ENCODE measurements around the gene NHSL1. TPM values are rescaled to one million over a fixed set of nuclear protein-coding genes. Genes with fewer than 3 reads are reported as not detected.

The NHSL1 gene
- total RNA-seq, 3 donors from 2014 or later = 0.11 to 0.71 (median 0.68) TPM

DNA sequence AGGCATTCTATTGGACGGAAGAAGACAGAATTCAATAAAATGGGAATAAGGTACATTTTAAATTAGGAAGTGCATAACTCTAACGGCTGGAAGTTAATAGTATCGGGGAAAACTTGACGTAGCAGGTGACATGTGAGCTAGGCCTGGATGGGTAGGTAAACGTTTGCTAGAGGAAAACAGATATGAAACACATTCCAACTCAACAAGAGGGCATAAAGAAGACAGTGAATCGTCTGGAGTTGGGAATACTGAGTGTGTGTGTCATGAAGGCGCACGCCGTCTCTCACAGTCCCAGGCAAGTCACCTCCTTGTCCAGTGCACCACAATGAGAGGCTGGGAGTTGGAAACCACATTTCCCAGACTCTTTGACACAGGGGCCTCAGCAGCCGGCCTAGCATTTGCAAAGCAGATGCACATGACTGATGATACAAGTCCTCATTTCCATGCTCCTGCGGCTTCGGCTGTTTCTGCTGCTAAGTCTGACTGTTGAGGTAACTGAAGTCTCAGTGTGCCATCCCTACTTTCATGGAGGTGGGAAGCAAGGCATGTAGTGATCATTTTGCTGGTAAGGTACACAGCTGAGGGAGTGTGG lies 16.5 kb upstream of the NHSL1 start:
- no peak for DNase-seq
- Mint-ChIP-seq H3K27me3 (ENCODE audit: low read depth) (peaks cover 9% of the 10 kb centered on the region), H3K36me3 (ENCODE audit: insufficient read depth) (no peaks in the 10 kb centered on the region), H3K9me3 (peaks cover 3% of the 10 kb centered on the region), H3K4me3 (no peak overlapping the region), H3K4me1 (ENCODE audit: low read depth) (peaks cover 9% of the 10 kb centered on the region)
- ATAC-seq = no peak

DNA sequence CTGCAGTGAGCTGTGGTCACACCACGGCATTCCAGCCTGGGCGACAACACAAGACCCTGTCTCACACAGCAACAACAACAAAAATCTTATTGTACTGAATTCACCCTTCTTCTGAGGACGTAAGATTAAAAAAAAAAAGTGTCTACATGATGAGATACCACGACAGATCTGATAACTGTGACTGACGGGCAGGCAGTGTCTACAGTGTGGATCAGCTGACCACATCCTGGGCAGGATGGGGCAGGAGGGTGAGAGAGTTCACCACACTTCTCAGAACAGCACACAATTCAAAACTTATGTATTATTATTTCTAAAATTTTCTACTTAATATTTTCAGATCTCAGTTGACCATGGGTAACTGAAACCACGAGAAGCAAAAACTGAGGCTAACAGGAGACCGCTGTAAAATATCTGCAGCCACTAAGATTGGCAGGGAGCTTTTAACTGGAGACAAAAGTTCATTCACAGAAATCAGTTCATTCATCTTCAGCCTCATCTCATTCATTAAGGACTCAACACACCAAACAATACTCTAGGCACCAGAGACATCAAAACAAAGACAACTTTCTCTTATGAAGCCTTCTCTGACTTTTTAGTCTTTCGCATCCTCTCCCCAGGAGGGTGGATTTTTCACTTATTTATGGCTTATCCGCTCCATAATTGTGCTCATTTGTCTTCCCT lies 15.7 kb upstream of the NHSL1 start:
- Mint-ChIP-seq H3K27me3 (ENCODE audit: low read depth) (peaks cover 5% of the 10 kb centered on the region), H3K9me3 (peaks cover 3% of the 10 kb centered on the region), H3K36me3 (ENCODE audit: insufficient read depth) (no peaks in the 10 kb centered on the region), H3K4me1 (ENCODE audit: low read depth) (peaks cover 9% of the 10 kb centered on the region), H3K4me3 (no peak overlapping the region)
- no peak for DNase-seq
- ATAC-seq = no peak

DNA sequence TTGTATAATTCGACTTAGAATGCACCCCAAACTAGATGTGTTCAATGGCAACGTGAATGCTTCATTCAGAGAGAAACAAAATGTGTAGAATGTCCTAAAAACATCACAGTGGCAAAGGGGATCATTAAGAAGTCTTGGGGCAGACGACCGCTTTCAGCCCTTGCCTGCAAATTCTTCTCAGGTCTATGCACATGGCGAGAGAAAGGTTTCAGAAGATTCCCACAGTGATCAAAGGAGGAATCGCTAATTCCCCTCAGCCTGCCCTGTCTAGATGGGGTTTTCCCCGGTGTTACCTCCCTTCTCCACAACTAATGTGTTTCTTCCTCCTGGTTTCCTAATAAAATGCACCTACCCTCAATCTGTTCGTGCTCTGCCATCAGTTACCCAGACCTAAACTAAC lies 13.3 kb upstream of the NHSL1 start:
- no peaks in the 10 kb centered on the region for H3K36me3 Mint-ChIP-seq (ENCODE audit: insufficient read depth)
- H3K27me3 Mint-ChIP-seq (ENCODE audit: low read depth) = peaks cover 3% of the 10 kb centered on the region
- peaks cover under 1% of the 10 kb centered on the region for H3K9me3 Mint-ChIP-seq
- no peak overlapping the region for H3K4me3 Mint-ChIP-seq
- peaks cover 9% of the 10 kb centered on the region for H3K4me1 Mint-ChIP-seq (ENCODE audit: low read depth)
- no peak for DNase-seq
- no peak for ATAC-seq

DNA sequence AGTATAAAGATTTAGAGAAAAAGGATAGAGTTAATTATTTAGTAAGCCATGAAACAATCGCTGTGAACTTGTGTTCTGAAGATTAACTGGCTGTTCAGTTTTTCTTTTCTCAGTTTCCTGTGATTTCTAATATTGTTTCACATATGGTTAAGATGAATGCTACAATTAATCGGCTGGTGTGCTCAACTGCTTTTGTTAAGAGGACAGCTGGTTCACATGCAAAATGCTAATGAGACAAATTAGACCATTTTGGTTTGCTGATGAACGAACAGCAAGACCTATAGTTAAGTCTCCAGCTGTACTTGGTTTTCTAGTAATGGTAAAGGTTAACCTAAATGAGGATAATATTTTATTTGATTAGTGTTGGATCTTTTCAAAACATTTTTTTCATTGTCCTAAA lies 10.8 kb upstream of the NHSL1 start:
- Mint-ChIP-seq H3K4me1 (ENCODE audit: low read depth) (peaks cover 5% of the 10 kb centered on the region), H3K9me3 (no peaks in the 10 kb centered on the region), H3K36me3 (ENCODE audit: insufficient read depth) (no peaks in the 10 kb centered on the region), H3K4me3 (no peak overlapping the region), H3K27me3 (ENCODE audit: low read depth) (peaks cover 2% of the 10 kb centered on the region)
- DNase-seq = no peak
- no peak for ATAC-seq

DNA sequence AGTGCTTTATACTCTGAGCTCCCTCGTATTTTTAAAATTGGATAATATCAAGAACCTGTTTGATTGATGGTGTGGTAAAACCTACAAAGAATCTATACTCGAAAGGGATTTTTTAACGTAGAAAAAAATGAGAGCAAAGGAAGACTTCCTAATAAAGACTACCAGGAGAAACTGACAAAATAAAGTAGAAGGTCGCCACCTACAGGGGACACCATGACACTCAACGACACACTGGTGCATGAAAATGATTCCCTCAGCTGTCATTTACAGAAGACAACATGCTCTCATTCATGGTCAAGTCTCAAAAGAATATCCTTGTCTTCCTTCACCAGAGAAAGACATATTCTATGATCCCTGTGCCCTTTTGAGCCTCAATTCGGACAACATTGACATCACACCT lies 10.1 kb upstream of the NHSL1 start:
- H3K36me3 Mint-ChIP-seq (ENCODE audit: insufficient read depth) = no peaks in the 10 kb centered on the region
- H3K9me3 Mint-ChIP-seq = no peaks in the 10 kb centered on the region
- ATAC-seq (no peak), DNase-seq (peak; percentile 23)
- H3K4me3 Mint-ChIP-seq = no peak overlapping the region
- peaks cover 2% of the 10 kb centered on the region for H3K27me3 Mint-ChIP-seq (ENCODE audit: low read depth)
- no peaks in the 10 kb centered on the region for H3K4me1 Mint-ChIP-seq (ENCODE audit: low read depth)

DNA sequence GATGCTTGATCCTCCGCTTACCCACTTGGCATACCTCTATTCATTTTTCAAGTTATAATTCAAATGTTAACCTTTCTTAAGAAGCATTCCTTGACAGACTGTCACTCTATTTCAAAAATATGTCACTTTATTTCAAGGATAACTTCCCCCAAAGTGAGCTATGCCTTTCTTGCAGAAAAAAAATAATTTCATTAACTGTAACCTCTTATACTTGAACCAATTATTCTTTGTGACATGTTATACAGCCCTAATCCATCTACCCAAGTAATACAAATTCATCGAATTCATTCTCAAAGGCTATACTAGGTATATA lies 9.3 kb upstream of the NHSL1 start:
- Mint-ChIP-seq H3K4me1 (ENCODE audit: low read depth) (no peaks in the 10 kb centered on the region), H3K4me3 (no peak overlapping the region), H3K36me3 (ENCODE audit: insufficient read depth) (no peaks in the 10 kb centered on the region), H3K9me3 (no peaks in the 10 kb centered on the region), H3K27me3 (ENCODE audit: low read depth) (peaks cover 2% of the 10 kb centered on the region)
- DNase-seq = no peak
- no peak for ATAC-seq

DNA sequence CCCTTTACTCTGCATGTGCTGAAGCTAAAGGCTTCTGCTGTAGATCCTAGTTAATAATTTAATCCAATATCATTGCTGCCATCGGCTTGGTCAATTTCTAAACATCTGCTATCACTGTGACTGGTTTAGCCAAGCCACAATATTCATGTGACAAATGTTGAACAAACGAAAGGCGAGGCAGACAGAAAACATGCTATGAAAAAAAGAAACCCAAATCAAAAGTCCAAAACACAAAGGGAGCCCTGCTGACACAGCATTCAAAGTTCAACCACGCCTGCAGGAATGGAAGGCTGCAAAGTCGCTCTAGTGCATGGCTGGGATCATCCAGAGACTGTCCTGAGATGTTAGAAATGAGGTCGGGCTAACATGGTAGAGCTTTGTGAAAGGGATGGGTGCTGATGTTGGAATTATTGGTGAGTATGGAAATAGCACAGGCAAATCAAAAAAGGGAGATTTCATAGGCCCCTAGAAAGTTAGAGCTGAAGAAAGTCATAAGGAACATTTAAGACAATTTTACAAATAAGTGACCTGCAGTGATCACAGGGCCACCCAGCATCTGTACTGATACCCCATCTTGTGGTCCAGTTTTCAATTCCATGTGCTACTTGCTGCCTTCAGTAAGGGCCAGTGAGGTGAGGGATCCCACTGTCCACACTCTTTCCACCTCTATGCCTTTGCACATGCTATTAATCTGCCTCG lies 8.8 kb upstream of the NHSL1 start:
- Mint-ChIP-seq H3K36me3 (ENCODE audit: insufficient read depth) (no peaks in the 10 kb centered on the region), H3K4me1 (ENCODE audit: low read depth) (no peaks in the 10 kb centered on the region), H3K4me3 (no peak overlapping the region), H3K9me3 (no peaks in the 10 kb centered on the region), H3K27me3 (ENCODE audit: low read depth) (peaks cover 2% of the 10 kb centered on the region)
- DNase-seq = no peak
- no peak for ATAC-seq

DNA sequence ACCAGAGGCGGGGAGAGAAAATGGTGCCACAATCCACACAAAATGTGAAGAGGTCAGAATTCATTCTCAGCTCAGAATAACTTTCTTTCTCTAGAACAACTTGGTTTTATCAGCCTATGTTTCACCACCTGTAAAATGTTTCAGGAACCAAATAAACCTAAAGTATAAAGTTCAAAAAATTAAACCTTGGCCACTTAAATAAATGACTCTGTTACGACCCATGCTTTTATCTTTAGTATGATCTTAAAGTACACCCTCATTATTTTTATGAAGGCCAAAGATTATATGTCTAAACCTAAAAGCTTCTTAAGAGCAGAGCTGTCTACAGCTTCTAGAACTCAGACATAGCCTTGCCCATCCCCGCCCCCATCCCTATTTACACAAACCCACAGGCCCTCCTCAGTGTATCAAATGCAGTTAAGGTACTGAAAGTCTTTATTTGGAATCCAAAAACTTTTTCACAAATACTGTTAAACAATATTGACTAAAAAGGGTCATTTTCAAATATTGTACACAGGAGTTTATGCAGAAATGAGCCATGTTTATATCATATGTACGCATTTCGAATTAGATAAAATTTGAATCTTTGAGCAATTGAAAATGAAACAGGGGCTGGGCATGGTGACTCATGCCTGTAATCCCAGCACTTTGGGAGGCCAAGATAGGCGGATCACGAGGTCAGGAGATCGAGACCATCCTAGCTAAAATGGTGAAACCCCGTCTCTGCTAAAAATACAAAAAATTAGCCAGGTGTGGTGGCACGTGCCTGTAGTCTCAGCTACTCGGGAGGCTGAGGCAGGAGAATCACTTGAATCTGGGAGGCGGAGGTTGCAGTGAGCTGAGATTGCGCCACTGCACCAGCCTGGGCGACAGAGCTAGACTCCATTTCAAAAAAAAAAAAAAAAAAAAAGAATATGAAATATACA lies 5.7 kb upstream of the NHSL1 start:
- Mint-ChIP-seq H3K4me1 (ENCODE audit: low read depth) (no peaks in the 10 kb centered on the region), H3K9me3 (no peaks in the 10 kb centered on the region), H3K4me3 (no peak overlapping the region), H3K27me3 (ENCODE audit: low read depth) (peaks cover 4% of the 10 kb centered on the region), H3K36me3 (ENCODE audit: insufficient read depth) (no peaks in the 10 kb centered on the region)
- no peak for ATAC-seq
- DNase-seq = no peak

DNA sequence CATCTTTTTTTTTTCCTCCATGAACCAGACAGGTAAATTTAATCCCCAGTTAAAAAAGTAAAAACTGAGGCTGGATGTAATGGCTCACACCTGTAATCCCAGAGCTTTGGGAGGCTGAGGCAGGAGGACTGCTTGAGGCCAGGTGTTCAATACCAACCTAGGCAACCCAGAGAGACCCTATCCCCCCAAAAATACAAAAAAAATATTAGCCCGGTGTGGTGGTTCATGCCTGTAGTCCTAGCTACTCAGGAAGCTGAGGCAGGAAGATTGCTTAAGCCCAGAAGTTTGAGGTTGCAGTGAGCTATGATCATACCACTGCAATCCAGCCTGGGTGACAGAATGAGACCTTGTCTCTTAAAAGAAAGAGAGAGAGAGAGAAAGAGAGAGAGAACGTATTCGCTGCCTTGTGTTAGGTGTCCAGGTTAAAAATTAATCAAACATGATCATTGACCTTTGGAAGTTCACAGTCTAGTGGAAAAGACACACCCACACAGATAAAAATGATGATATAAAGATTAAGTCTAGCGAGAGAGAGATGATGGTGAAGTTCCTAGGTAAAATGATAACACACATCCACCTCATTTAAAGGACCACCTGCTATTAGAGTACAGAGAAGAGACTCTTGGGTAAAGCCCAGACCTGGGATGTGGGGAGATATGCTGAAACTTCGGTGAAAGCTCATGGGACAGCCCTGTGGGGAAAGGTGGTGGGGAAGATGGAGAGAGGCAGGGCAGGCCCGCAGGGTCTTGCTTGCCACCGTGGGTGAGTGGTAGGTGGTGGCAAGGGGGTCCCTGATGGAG lies 4.8 kb upstream of the NHSL1 start:
- DNase-seq (no peak), ATAC-seq (no peak)
- Mint-ChIP-seq H3K4me3 (no peak overlapping the region), H3K27me3 (ENCODE audit: low read depth) (peaks cover 8% of the 10 kb centered on the region), H3K4me1 (ENCODE audit: low read depth) (no peaks in the 10 kb centered on the region), H3K36me3 (ENCODE audit: insufficient read depth) (no peaks in the 10 kb centered on the region), H3K9me3 (no peaks in the 10 kb centered on the region)

DNA sequence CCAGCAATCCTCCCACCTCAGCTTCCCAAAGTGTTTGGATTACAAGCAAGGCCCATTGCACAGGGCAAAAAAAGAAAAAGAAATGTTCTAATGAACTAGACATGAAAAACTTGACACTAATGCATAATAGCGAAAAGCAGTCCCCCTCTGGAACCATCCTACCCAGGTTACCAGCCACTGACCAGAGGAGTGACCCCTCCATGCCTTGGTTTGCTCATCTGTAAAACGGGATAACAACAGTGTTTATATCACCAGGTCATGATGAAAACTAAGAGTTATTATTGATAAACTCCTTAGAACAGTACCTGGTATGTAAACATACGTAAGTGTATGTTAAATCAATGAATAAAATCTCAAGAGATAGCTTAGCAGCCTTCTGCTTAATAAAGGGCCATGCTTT lies 3.3 kb upstream of the NHSL1 start:
- H3K4me1 Mint-ChIP-seq (ENCODE audit: low read depth) = no peaks in the 10 kb centered on the region
- no peaks in the 10 kb centered on the region for H3K36me3 Mint-ChIP-seq (ENCODE audit: insufficient read depth)
- ATAC-seq = no peak
- H3K9me3 Mint-ChIP-seq = no peaks in the 10 kb centered on the region
- no peak overlapping the region for H3K4me3 Mint-ChIP-seq
- no peak for DNase-seq
- H3K27me3 Mint-ChIP-seq (ENCODE audit: low read depth) = peaks cover 8% of the 10 kb centered on the region

DNA sequence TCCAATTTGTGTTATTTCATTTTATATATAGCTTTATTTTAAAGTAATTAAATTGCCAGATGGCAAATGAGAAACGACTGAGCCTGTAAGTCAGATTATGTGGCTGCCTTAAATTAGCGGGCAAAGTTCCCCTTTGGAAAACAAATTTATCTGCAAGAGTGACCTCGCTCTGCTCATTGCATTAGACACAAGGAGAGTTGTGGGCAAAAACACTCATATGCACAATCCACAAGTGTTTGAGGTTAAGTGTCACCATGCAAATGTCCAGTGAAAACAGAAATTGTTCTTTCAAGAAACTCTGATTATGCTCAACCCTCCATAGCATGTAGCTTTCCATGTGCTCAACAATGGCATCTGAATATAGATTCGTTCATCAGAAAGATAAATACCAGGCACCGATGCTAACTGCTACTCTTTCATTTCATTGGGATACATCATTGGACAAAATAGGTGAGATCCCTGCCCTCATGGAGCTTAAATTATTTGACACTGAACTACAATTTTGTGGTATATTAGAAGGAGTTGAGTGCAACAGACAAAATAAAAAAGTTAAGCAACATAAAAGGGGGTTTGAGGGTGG lies 1.7 kb upstream of the NHSL1 start:
- ATAC-seq (no peak), DNase-seq (no peak)
- no peaks in the 10 kb centered on the region for H3K4me1 Mint-ChIP-seq (ENCODE audit: low read depth)
- no peaks in the 10 kb centered on the region for H3K36me3 Mint-ChIP-seq (ENCODE audit: insufficient read depth)
- no peaks in the 10 kb centered on the region for H3K9me3 Mint-ChIP-seq
- H3K4me3 Mint-ChIP-seq = no peak overlapping the region
- H3K27me3 Mint-ChIP-seq (ENCODE audit: low read depth) = peaks cover 8% of the 10 kb centered on the region

DNA sequence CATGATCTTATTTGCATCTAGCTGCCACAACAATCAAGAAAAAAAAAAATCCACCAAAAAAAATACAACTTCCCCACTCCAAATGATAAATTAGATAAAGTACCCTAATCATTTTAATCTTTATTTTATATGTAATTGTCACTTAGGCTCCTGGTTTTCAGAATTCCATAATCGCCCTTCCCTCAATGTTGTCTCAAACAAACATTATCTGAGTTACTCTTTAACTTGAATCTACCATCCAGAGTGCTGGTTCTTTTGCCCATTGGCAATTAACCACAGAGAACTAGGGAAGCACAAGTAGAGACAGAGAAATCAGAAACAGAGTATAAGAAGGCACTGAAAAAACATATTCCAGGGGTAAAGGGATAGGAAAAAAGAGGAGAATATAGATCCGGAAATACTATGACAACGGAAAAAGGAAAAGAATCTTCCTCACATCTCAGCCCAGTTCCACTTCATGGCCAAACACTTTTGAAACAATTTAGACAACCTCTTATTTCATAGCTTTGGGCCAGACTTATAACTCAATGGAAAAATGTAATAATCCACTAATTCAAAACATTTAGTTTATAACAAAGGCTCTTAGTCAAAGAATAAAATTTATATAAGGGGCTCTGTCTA lies 861 bp upstream of the NHSL1 start:
- Mint-ChIP-seq H3K36me3 (ENCODE audit: insufficient read depth) (no peaks in the 10 kb centered on the region), H3K4me3 (no peak overlapping the region), H3K27me3 (ENCODE audit: low read depth) (peaks cover 9% of the 10 kb centered on the region), H3K4me1 (ENCODE audit: low read depth) (no peaks in the 10 kb centered on the region), H3K9me3 (no peaks in the 10 kb centered on the region)
- no peak for DNase-seq
- ATAC-seq = no peak

DNA sequence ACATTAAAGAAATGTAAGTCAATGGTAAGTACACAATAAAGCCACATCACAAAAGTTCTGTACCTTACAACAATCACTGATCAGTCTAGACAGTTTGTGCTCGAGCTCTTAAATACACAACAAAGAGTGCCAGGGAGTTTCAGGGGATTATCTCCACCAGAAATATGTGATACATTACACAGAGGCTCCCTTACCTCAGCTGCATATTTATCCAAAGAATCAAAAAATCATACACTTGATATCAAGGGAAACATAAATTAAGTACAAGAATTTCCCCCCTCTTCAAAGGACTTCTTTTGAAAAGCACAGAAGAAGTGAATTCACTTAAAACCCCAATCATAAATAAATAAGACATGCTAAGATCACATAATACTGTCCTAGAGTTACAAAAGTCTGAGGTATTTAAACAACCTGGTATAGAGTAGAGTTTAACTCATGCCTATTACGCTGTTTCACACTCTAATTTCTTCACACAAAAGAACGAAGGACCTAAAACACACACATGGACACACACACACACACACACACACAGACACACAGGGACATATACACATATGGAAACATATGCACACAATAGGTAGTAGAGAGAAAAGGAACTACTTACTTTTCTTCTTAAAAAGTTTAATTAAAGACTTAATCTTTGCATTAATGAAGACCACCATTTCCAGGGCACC lies 528 bp downstream of the NHSL1 start:
- peaks cover 9% of the 10 kb centered on the region for H3K27me3 Mint-ChIP-seq (ENCODE audit: low read depth)
- no peak overlapping the region for H3K4me3 Mint-ChIP-seq
- no peaks in the 10 kb centered on the region for H3K4me1 Mint-ChIP-seq (ENCODE audit: low read depth)
- DNase-seq (no peak), ATAC-seq (no peak)
- no peaks in the 10 kb centered on the region for H3K9me3 Mint-ChIP-seq
- H3K36me3 Mint-ChIP-seq (ENCODE audit: insufficient read depth) = no peaks in the 10 kb centered on the region
